CD4-positive, alpha-beta T cell (primary cell): ENCODE measurements around the gene PXK. TPM values are rescaled to one million over a fixed set of nuclear protein-coding genes. Genes with fewer than 3 reads are reported as not detected.

Experiments used
- ATAC-seq: fragments of 200-7000 bp; cut with Tn5 transposase; one replicate; pipeline ENCODE4 v1.10.0; 2022; ENCODE audit warnings: mild to moderate bottlenecking; ENCODE audit not compliant: poor library complexity
- CTCF ChIA-PET: fragments of 350-600 bp; sonication (Branson Sonifier 250); formaldehyde crosslinking; loops from one replicate; lab custom pipeline; 2021; ENCODE audit warnings: antibody characterized with exemption, inconsistent platforms; lab: Charles Lee
- POLR2A ChIA-PET: fragments of 350-600 bp; sonication (Branson Sonifier 250); formaldehyde crosslinking; loops from one replicate; lab custom pipeline; 2021; ENCODE audit warnings: antibody characterized with exemption, inconsistent platforms; lab: Charles Lee
- DNase-seq, 14 experiments: peaks; one replicate each; pipeline ENCODE4 v3.0.0-alpha.2; 2013 to 2020; ENCODE audit warnings: mixed read lengths in 2 of 14
- H3K27ac ChIP-seq, 2 donors: one replicate each; pipeline versions ENCODE4 v1.5.1 to v1.7.0; 2013; ENCODE audit warnings: low read length in 2 of 2, low read depth in 1 of 2, mild to moderate bottlenecking in 1 of 2
- H3K27me3 ChIP-seq, 2 experiments: 1 replicate in 1 of 2; 2 replicates in 1 of 2; pipeline versions ENCODE4 v1.6.1 to v1.7.0; 2013; ENCODE audit warnings: low read length in 2 of 2, control low read depth in 1 of 2, mild to moderate bottlenecking in 1 of 2, moderate library complexity in 1 of 2; ENCODE audit not compliant: insufficient read depth in 2 of 2, control insufficient read depth in 1 of 2
- H3K36me3 ChIP-seq: one replicate; pipeline ENCODE4 v1.6.1; 2013; ENCODE audit warnings: low read length, control low read depth; ENCODE audit not compliant: insufficient read depth
- H3K4me1 ChIP-seq: one replicate; pipeline ENCODE4 v1.6.1; 2013; ENCODE audit warnings: low read length, control low read depth; ENCODE audit not compliant: insufficient read depth
- H3K4me3 ChIP-seq: one replicate; pipeline ENCODE4 v1.5.1; 2013; ENCODE audit warnings: mild to moderate bottlenecking, low read length, moderate library complexity
- H3K9me3 ChIP-seq, 2 experiments: 1 replicate in 1 of 2; 2 replicates in 1 of 2; pipeline versions ENCODE4 v1.6.1 to v1.7.0; 2013; ENCODE audit warnings: low read length in 2 of 2, mild to moderate bottlenecking in 2 of 2, control low read depth in 1 of 2, moderate library complexity in 1 of 2; ENCODE audit not compliant: control insufficient read depth in 1 of 2, insufficient read depth in 1 of 2
- H3K27ac Mint-ChIP-seq: one replicate; pipeline ENCODE4 v1.8.0; 2020; ENCODE audit warnings: mixed read lengths
- H3K27me3 Mint-ChIP-seq: one replicate; pipeline ENCODE4 v1.8.0; 2021; ENCODE audit warnings: mixed read lengths
- H3K36me3 Mint-ChIP-seq: one replicate; pipeline ENCODE4 v1.8.0; 2021; ENCODE audit warnings: low read depth, mixed read lengths
- H3K4me1 Mint-ChIP-seq: one replicate; pipeline ENCODE4 v1.8.0; 2021; ENCODE audit warnings: low read depth, mixed read lengths
- H3K4me3 Mint-ChIP-seq: one replicate; pipeline ENCODE4 v1.8.0; 2020; ENCODE audit warnings: mild to moderate bottlenecking, mixed read lengths
- H3K9me3 Mint-ChIP-seq: one replicate; pipeline ENCODE4 v1.8.0; 2020; ENCODE audit warnings: mixed read lengths
- intact Hi-C, 2 experiments: fragments of 100-400 bp; cut with DNase I in 1 of 2; cut with micrococcal nuclease in 1 of 2; formaldehyde crosslinking; loops; one replicate each; pipeline versions ENCODE4 v1.15.1 to v1.9.0; 2023 to 2025; cut with DNase I, micrococcal nuclease
- total RNA-seq, 174 experiments: library from RNA in 2 of 174; stranded (reverse) in 2 of 174; gene quantifications; one replicate each; pipeline ENCODE4 v1.2.3 and lab custom pipeline; 2021 to 2026
- TF ChIP-seq, protein P1 (sequence below): fragments of 200-600 bp; IDR thresholded peaks from one replicate; pipeline ENCODE4 v1.8.0; 2022; ENCODE audit warnings: antibody characterized with exemption, mild to moderate bottlenecking

The PXK gene
- total RNA-seq, 2 experiments from 2014 or later: 12.5 to 14.8 TPM

DNA sequence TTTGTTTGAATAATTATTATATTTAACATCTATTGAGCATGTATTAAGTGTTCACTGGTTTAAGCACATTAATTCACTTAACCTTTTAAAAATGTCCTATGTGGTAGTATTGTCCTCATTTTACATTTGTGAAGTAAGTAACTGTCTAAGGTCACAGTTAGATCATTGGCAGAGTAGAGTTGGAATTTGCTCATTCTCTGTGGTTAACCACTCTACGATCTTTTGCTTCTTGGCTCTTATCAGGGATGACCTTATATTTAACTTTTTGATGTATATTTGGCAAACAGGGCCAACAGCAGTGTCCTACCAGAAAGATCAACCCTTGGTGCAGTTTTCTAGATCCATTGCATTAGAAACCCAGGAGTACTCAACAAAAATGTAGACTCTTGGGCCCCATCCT lies 34.0 kb downstream of the PXK start:
- ATAC-seq (no peak), DNase-seq (no peak)
- TF ChIP-seq, protein P1, sequence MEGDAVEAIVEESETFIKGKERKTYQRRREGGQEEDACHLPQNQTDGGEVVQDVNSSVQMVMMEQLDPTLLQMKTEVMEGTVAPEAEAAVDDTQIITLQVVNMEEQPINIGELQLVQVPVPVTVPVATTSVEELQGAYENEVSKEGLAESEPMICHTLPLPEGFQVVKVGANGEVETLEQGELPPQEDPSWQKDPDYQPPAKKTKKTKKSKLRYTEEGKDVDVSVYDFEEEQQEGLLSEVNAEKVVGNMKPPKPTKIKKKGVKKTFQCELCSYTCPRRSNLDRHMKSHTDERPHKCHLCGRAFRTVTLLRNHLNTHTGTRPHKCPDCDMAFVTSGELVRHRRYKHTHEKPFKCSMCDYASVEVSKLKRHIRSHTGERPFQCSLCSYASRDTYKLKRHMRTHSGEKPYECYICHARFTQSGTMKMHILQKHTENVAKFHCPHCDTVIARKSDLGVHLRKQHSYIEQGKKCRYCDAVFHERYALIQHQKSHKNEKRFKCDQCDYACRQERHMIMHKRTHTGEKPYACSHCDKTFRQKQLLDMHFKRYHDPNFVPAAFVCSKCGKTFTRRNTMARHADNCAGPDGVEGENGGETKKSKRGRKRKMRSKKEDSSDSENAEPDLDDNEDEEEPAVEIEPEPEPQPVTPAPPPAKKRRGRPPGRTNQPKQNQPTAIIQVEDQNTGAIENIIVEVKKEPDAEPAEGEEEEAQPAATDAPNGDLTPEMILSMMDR: no peak
- peaks cover 34% of the 10 kb centered on the region for H3K36me3 Mint-ChIP-seq
- H3K9me3 ChIP-seq: no peaks in the 10 kb centered on the region
- H3K4me3 Mint-ChIP-seq: no peak overlapping the region
- H3K27me3 ChIP-seq: no peaks in the 10 kb centered on the region
- H3K4me3 ChIP-seq: no peak overlapping the region
- no peaks in the 10 kb centered on the region for H3K27me3 Mint-ChIP-seq
- peaks cover 4% of the 10 kb centered on the region for H3K4me1 ChIP-seq
- H3K4me1 Mint-ChIP-seq: peaks cover 34% of the 10 kb centered on the region
- ChIA-PET CTCF (no interaction called here), POLR2A (no interaction called here)
- peaks cover 9% of the 10 kb centered on the region for H3K36me3 ChIP-seq
- H3K27ac ChIP-seq: no peak overlapping the region
- no peaks in the 10 kb centered on the region for H3K9me3 Mint-ChIP-seq
- no peak overlapping the region for H3K27ac Mint-ChIP-seq
- intact Hi-C loops: no loop called here

DNA sequence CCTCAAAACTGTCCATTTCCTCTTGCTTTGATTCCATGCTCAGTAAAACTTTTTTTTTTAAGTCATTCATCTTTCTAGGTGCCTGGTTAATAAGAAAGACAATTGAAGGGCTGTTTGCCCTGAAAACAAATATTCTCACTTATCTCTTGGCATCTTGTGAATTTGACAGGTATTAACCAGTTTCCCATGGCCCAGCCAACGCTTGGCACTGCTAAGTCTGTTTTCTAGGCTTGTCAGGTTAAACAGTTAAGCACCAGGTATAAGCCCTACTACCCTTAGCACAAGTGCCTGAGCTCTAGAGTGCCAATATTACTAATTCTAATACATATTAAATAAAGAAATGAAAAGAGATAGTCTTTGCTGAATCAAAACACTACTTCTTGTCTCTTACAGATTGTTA lies 36.3 kb downstream of the PXK start:
- ChIA-PET CTCF (no interaction called here), POLR2A (no interaction called here)
- H3K4me3 Mint-ChIP-seq: no peak overlapping the region
- H3K9me3 Mint-ChIP-seq: no peaks in the 10 kb centered on the region
- no peak overlapping the region for H3K27ac Mint-ChIP-seq
- H3K9me3 ChIP-seq: no peaks in the 10 kb centered on the region
- H3K27me3 Mint-ChIP-seq: no peaks in the 10 kb centered on the region
- peaks cover 21% of the 10 kb centered on the region for H3K4me1 Mint-ChIP-seq
- no peak overlapping the region for H3K27ac ChIP-seq
- peaks cover 36% of the 10 kb centered on the region for H3K36me3 Mint-ChIP-seq
- H3K27me3 ChIP-seq: no peaks in the 10 kb centered on the region
- intact Hi-C loops: no loop called here
- no peak overlapping the region for H3K4me3 ChIP-seq
- DNase-seq (no peak), ATAC-seq (no peak)
- peaks cover 4% of the 10 kb centered on the region for H3K4me1 ChIP-seq
- TF ChIP-seq, protein P1: no peak
- H3K36me3 ChIP-seq: peaks cover 11% of the 10 kb centered on the region

DNA sequence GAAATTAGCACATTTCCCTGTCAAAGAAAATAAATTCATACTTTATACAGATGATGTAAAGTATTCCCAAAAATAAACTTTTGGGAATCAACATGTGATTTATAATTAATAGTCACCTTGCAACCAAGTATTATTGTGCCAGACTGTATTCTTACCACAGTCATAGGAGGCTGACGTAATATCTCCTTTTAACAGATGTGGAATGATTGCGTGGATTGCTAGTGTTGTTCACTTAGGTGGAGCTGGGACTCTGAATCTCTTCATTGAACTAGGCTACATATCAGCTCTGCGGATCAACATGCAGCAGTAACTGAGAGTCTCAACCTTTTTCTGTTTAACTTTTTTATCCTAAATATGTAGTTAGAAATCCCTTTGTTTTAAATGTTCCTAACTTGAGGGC lies 37.2 kb downstream of the PXK start:
- Histone ChIP-seq H3K4me1 (no peaks in the 10 kb centered on the region), H3K9me3 (no peaks in the 10 kb centered on the region), H3K36me3 (peaks cover 11% of the 10 kb centered on the region), H3K27me3 (no peaks in the 10 kb centered on the region), H3K27ac (no peak overlapping the region), H3K4me3 (no peak overlapping the region)
- Mint-ChIP-seq H3K36me3 (peaks cover 36% of the 10 kb centered on the region), H3K27ac (no peak overlapping the region), H3K9me3 (no peaks in the 10 kb centered on the region), H3K27me3 (no peaks in the 10 kb centered on the region), H3K4me3 (no peak overlapping the region), H3K4me1 (peaks cover 15% of the 10 kb centered on the region)
- ChIA-PET CTCF (no interaction called here), POLR2A (no interaction called here)
- intact Hi-C loops: no loop called here
- DNase-seq (no peak), ATAC-seq (no peak)
- TF ChIP-seq, protein P1: no peak
